NCI-H146 treated with DMSO at 0.1 percent for 48 hours (cell line): ENCODE data around the gene RPS6KA4.

Experiments
- DNase-seq: peaks from one replicate; lab custom pipeline; 2025; ENCODE audit not compliant: unreplicated experiment; lab: John Stamatoyannopoulos, UW

RPS6KA4 gene

DNA sequence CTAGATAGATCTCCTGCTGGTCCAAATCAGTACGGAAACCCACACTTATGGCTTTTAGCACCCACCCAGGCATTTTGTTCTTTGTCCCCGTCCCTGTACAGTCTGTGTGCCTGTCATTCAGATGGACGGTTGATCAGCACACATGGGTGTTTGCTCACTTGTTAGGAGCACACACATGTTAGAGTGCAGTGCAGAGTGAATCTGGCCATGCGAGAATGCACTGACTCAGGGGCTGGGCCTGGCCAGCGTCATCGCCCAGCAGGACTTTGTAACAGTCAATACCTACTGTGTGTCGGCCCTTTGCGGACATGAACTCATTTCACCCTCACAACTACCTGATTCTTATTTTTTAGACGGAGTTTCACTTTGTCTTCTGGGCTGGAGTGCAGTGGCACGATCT lies 3.4 kb downstream of the RPS6KA4 start:
- no peak for DNase-seq

DNA sequence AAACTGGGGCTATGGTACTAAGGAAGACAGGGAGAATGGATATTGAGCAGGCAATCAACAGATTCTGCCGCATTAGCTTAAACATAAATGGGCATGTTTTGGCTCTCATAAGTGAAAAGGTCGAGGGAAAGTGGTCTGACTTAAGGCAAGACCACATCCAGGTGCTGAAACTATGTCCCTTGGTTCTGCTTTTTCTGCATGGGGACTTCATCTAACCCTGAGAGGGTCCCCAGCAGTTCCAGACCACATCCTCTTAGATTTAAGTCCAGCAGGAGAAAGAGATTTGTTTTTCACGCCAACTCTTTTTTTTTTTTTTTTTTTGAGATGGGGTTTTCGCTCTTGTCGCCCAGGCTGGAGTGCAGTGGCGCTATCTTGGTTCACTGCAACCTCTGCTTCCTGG lies 5.5 kb downstream of the RPS6KA4 start:
- DNase-seq, result no peak

DNA sequence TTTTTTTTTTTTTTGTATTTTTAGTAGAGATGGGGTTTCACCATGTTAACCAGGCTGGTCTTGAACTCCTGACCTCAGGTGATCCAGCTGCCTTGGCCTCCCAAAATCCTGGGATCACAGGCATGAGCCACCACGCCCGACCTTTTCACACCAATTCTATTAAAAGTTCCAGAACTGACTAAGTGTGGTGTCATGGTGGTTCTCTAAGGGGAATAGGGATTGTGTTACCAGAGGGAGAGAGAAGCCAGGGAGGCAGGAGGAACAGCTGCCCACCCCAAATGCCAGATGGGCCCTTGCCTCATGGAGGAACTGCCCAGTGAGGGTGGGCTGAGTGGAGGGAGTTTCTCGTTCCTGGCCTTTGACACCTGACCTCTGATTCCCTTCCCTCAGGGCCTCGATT lies 5.9 kb downstream of the RPS6KA4 start:
- no peak for DNase-seq

DNA sequence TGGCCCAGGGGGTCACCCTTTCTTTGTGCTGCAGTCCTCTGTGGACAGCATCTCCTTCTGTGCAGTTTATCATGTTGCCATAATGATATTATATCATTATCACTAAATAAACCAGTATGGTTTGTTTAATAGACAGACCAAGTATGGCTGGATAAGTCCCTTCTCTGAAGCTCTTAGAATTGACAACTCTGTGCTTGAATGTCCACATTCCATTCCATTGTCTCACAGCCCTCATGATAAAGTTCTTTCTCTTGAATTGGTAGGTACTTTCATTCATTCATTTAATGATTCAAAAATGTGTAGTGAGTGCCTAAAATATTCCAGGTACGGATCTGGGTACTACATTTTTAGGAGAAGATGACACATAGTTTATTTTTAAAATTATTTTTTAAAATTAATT lies 7.8 kb downstream of the RPS6KA4 start:
- no peak for DNase-seq

DNA sequence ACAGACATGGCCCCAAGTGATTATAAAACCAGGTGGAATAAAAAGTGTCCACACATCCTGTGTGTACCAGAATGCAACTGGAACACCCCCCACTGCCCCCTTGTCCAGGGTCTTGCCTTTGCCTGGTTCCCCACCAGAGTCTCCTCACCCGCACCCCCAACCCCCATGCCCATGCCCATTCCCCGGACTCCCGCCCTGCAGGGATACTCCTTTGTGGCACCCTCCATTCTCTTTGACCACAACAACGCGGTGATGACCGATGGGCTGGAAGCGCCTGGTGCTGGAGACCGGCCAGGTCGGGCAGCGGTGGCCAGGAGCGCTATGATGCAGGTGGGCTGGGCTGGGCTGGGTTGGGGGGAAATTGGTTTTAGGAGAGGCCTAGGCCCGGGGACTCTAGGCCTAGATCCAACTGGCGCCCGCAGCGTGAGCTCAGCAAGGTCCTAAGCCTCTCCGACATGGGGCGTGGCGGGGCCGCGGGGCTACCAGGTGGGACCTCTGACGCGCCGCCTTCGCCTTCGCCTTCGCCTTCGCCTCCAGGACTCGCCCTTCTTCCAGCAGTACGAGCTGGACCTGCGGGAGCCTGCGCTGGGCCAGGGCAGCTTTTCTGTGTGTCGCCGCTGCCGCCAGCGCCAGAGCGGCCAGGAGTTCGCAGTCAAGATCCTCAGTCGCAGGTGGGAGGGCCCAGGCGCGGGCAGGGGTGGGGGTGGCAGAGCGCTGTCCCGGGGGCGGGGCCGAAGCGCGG lies 9.1 kb downstream of the RPS6KA4 start:
- no peak for DNase-seq

DNA sequence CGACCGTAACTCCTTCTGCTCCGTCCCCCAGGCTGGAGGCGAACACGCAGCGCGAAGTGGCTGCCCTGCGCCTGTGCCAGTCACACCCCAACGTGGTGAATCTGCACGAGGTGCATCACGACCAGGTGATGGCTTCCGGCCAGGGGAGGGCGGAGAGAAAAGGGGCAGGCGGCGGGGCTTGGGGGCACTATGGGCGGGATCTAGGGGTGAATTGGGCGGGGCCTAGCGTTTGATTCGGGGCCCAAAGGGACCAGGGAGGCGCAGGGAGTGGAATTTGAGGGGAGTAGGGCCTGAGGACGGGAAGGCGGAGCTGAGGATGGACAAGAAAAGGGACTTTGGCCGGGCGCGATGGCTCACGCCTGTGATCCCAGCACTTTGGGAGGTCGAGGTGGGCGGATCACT lies 9.7 kb downstream of the RPS6KA4 start:
- DNase-seq, result no peak

DNA sequence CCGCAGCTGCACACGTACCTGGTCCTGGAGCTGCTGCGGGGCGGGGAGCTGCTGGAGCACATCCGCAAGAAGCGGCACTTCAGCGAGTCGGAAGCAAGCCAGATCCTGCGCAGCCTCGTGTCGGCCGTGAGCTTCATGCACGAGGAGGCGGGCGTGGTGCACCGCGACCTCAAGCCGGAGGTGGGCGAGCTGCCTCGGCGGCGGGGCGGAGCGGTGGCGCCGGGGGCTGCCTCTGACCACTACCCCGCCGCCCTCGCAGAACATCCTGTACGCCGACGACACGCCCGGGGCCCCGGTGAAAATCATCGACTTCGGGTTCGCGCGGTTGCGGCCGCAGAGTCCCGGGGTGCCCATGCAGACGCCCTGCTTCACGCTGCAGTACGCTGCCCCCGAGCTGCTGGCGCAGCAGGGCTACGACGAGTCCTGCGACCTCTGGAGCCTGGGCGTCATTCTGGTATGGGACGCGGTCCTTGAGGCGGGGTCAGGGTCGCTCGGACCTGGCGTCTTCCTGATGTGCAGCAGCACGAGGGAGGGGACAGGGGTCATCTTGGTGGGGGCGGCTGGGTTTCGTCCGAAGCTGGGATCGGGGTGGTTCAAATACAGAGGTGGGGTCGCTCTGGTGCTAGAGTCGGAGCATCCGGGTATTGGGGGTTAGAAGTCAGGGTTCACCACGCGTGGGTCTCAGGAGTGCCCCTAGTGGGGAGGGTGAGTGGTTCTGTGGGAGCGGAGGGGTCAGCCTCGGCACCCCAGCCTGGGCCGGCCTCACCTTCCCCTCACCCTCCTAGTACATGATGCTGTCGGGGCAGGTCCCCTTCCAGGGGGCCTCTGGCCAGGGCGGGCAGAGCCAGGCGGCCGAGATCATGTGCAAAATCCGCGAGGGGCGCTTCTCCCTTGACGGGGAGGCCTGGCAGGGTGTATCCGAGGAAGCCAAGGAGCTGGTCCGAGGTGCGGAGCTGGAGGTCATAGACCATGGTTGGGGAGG lies 10.8 kb downstream of the RPS6KA4 start:
- DNase-seq, result no peak

DNA sequence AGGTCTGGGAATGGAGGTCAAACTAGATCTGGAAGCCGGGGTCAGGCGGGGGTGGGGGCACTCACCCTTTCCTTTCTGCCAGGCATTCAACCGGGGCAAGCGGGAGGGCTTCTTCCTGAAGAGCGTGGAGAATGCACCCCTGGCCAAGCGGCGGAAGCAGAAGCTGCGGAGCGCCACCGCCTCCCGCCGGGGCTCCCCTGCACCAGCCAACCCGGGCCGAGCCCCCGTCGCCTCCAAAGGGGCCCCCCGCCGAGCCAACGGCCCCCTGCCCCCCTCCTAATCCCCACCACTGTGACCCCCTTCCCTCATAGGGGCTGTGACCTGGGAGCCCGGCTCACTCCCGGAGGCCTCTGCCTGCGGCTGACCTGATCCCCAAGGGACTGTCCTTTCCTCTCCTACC lies 12.2 kb downstream of the RPS6KA4 start:
- no peak for DNase-seq

DNA sequence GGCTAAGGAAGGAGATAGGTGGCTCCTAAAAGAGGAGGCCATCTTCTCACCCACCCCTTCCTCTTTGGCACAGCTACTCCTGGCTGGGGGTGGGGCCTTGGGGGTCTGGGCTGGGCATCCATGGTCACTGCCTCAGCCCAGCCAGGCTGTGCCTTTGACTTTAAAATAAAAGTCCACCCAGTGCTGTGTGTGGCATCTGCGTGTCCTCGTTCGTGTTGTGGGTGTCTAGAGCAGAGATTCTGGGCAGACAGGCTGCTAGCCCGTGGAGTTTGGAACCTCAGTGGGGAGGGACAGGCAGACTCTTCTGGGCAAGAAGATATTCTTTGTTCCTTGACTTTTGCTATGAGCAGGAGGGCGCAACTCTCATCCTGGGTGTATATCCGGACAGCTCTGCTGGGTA lies 13.1 kb downstream of the RPS6KA4 start:
- DNase-seq, result no peak

DNA sequence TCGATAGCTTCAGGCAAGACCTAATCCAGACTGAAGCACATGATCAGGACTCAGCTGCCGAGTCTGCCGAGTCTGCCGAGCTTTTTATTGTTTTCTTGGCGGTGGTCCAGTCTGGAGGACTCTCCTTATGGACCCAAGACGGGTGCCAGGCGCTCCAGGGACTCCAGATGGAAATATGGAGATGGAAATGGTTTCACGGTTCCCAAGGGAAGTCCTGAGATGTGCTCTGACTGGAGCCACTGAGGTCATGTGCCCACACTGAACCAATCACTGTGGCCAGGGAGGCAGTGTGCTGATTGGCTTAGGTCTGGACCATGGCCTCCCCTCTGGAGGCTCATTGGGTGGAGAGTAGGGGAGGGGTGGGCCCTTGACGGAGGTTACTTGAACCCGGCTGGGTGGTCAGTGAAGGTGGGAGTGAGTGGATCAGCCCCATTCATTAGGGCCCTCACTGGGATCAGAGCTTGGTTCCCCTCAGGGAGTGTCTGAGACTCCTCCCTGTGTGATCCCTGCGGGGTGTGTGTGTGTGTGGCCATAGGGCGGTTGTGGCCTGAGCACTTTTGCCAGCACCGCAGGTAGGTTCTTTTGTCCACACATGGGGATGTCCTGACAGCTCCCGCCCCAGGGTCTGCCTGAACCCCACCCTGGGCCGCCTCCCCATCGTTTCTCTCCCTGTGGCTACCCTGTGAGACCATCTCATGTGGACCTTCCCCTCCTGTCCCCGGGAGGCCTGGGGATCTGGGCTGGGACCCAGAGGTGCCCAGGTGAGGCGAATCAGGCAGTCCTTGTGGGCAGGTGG lies 14.0 kb downstream of the RPS6KA4 start:
- DNase-seq, result peak; percentile 89

DNA sequence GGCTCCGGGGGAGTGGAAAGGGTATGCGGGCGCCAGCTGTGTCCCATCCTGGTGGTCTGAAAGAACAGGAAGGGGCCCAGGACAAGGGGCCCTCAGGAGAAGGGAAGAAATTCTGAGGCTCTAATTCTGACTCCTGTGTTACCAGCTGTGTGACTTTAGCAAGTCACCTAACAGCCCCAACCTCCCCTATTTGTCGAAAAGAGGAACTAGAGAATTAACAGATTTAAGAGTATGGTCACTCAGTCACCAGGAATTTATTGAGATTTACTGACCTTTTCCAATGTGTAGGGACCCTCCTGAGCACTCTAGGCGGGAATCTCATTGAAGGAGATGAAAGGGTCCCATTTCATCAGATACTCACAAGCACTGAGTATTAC lies 14.6 kb downstream of the RPS6KA4 start:
- DNase-seq, result no peak

DNA sequence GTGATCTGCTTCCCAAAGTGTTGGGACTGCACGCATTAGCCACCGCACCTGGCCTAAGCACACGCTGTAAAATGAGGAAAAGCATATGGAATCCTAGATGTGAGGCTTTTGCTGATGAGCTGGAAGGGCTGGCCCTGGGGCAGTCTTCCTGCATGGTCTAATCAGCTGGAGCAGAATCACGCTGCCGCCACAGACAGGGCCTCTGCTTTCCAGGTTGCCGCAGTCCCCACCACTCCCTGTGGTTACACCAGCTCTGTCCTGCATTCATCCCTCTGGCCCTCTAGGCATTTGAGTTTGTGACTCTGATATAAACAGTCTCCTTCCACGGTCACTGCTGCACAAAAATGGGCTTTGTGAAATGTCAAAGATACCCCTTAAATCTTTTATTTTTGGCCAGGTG lies 17.1 kb downstream of the RPS6KA4 start:
- no peak for DNase-seq

DNA sequence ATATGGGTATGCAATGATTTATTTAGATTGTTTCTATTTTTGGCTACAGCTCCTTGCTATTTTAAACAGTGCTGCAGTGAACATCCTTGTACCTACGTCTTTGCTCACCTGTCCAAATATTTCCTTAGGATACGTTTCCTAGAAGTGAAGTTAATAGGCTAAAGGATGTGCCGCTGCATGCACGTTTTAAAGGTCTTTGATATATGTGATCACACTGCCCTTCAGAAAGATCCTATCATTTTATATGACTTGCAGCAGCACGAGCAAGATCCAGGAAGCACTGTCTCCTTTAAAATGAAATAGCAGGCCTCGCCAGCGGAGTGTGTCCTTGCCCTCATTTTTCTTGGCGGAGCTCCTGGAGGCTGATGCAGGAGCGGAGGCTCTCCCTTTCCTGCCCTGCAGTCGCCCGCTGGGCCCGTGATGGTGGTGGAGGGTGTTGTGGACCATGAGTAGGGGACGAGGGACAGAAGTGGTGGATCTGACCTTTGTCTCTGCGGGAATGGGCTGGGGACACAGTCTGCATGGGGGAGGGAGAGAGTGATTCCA lies 19.4 kb downstream of the RPS6KA4 start:
- no peak for DNase-seq

DNA sequence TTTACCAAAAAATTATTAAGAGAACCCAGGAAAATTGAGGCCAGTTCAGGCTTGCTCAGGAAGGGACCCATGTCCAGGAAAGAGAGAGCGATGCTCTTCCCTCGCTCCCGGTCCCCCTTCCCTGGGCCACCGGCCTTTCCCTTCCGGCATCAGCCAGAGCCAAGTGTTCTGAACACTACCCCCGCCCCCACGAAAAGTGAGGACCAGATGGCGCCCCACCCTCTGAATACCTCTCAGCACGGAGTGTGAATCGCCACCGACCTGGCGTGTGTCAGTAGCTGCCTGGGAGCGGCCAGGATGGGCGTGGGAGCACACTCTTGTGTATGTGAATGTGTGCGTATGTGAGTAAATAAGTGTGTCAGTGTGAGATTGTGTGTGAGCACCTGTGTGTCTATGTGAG lies 20.2 kb downstream of the RPS6KA4 start:
- no peak for DNase-seq

DNA sequence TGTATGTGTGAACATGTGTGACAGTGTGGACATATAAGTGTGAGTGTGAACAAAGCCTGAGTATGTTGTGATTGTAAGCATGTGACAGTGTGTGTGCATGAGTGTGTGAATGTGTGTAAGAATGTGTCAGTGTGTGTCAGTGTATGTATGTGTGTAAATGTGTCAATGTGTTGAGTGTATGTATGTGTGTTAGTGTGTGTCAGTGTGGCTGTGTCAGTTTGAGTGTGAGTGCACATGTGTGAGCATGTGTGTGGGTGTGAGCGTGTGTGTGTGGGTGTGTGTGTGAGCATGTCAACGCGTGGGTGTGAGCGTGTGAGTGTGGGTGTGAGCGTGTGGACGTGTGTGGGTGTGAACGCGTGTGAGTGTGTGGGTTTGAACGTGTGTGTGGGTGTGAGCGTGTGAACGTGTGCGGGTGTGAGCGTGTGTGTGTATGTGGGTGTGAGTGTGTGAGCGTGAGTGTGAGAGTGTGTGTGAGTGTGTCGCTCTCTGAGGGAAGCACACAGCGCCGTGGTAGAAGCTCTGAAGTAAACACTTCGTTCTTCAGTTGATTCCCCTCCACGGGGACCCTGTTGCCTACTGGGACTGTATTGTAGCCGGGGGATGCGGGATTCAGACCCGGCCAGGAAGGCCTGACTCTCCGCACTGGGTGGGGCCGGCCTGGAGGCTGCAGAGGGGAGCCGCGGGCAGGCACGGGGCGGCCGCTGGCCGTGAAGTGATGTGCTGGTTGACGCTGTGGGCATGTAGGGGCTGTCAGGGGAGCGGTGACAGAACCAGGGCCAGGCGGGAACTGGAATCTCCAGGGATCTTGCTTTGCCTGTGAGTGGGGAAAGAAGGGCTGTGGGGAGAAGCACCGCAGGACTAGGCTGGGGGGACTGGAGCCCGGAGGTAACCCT lies 21.1 kb downstream of the RPS6KA4 start:
- no peak for DNase-seq

DNA sequence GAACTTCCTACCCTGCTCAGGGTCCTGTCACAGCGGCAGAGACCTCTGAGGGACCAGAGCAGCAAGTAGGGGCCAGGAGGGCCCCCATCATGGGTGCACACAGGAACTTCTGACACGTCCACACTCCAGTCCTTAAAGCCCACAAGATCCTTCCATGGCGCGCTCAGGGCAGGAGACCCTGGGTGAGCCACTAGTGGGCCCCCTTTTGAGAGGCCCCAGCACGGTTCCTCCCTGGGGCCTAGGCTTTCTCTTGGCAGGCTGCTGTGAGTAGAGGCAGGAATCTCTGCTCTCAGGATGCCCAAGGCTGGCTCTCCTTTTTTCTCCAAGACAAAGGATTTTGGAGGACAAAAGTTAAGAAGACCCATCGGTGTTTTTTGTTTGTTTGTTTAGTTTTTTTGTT lies 22.4 kb downstream of the RPS6KA4 start:
- DNase-seq, result no peak

DNA sequence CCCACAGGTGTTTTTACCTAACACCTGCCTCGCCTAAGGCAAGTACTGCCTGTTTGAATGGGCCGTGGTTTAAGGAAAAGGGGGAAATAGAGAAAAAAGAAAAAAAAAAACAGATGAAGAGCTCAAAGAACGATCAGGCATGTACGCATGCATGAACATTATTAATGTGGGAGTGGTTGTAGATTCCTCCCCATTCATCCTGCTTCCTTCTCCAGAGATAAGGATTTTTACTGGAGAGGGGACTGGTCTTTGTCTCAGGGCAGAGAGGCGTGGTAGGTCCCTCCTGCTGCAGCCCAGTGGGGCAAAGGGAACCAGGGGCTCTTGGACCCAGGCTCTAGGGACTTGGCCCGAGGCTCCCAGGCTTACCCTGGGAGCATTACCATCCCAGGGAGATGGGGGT lies 23.1 kb downstream of the RPS6KA4 start:
- no peak for DNase-seq

DNA sequence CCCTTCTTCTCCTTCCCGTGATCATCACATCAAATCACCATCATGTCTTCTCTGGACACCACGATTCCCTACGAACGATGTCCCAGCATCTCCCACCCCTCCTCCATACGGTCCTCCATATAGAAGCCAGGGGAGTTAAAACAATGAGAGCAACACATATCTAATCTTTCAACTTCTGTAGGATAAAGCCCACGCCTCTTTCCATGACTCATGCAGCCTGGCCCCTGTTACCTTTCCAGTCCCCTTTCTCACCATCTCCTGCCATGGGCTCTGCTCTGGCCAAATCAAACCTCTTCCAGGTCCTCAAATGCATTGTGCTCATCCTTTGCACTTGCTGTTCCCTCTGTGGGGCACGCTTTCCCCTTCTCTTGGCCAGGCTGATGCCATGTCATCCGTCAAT lies 23.6 kb downstream of the RPS6KA4 start:
- DNase-seq, result no peak

DNA sequence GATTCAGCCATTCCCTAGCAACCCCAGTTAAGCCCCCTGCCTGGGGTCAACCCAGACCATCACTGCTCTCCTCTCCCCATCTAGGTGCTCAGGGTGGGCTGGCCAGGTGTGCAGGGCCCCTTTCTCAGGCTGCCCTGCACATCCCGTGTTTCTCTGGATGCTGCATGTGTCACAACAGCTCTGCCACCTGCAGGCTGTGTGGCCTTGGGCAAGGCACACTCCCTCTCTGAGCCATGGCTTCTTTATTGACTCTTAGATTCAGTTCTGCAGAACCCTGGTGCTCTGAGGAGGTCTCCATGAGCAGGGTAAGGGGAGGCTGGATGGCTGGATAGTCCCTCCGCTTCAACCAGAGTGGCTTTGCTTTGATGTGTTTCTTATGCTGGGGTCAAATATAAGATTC lies 24.6 kb downstream of the RPS6KA4 start:
- DNase-seq, result no peak

DNA sequence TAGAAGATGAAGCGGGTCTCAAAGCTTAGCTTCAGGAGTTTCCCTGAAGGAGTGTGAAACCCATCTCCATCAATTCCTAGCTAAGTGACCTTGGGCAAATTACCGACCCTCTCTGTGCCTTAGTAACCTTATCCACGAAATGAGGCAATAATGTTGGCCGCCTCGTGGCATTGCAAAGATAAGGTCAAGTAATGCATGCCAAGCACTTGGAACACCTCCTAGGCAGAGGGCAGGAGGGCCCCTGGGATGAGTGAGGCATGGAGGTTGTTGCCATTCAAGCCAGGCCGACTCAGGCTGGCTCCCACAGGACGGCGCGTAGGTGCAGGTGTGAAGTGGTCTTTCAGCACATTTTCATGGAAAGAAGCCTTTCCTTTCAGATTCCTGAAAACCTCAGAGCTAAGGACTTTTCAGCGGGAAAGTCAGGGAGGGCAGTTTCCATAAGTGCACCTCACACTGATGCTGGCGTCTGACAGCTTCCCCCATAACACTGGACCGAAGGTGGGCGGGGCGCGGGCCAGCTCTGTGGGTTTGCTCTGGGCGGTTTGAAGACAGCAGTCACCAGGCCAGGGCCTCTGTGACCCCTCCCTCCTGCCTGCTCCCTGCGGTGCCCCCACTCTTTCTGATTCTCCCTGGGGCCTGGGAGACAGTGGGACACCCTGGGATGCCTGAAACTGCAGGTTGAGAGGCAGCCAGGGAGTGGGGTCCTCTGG lies 25.2 kb downstream of the RPS6KA4 start:
- no peak for DNase-seq
